GM23338 (cell line): Measurements from ENCODE around the gene SLC45A2. TPM values are rescaled to one million over a fixed set of nuclear protein-coding genes. Genes with fewer than 3 reads are reported as not detected.

Experiments used
- ATAC-seq: fragments of 200-7000 bp; cut with Tn5 transposase; 3 replicates; pipeline ENCODE4 v1.9.1; 2020
- DNase-seq: peaks from one replicate; pipeline ENCODE4 v3.0.0-alpha.2; 2015; ENCODE audit warnings: low spot score
- H2AFZ ChIP-seq: fragments of 200-600 bp; sonication (generic); 2 replicates; pipeline ENCODE4 v1.8.0; 2016; ENCODE audit warnings: antibody characterized with exemption, mild to moderate bottlenecking, moderate library complexity
- H3F3A ChIP-seq: fragments of 200-600 bp; sonication (generic); replicated peaks from 2 replicates; pipeline ENCODE4 v1.8.0; 2017; ENCODE audit warnings: antibody characterized with exemption, mixed run types, low read depth
- H3K27ac ChIP-seq: fragments of 200-600 bp; sonication (generic); 2 replicates; pipeline ENCODE4 v1.6.1; 2016; ENCODE audit warnings: low read depth
- H3K27me3 ChIP-seq: fragments of 200-600 bp; sonication (generic); 2 replicates; pipeline ENCODE4 v1.8.0; 2016; ENCODE audit warnings: mild to moderate bottlenecking, mixed run types, moderate library complexity; ENCODE audit not compliant: insufficient read depth
- H3K36me3 ChIP-seq: fragments of 200-600 bp; sonication (generic); 2 replicates; pipeline ENCODE4 v1.8.0; 2016; ENCODE audit warnings: mild to moderate bottlenecking; ENCODE audit not compliant: insufficient read depth
- H3K4me1 ChIP-seq: fragments of 200-600 bp; sonication (generic); 2 replicates; pipeline ENCODE4 v1.8.0; 2016; ENCODE audit warnings: mild to moderate bottlenecking, moderate library complexity; ENCODE audit not compliant: insufficient read depth
- H3K4me2 ChIP-seq: fragments of 200-600 bp; sonication (generic); 2 replicates; pipeline ENCODE4 v1.7.1; 2017; ENCODE audit warnings: mixed run types
- H3K4me3 ChIP-seq: fragments of 200-600 bp; sonication (generic); 2 replicates; pipeline ENCODE4 v1.6.1; 2016; ENCODE audit warnings: mixed run types
- H3K79me2 ChIP-seq: fragments of 200-600 bp; sonication (generic); replicated peaks from 2 replicates; pipeline ENCODE4 v1.8.0; 2017; ENCODE audit warnings: mild to moderate bottlenecking; ENCODE audit not compliant: insufficient read depth
- H3K9me2 ChIP-seq: fragments of 200-600 bp; sonication (generic); 2 replicates; pipeline ENCODE4 v1.8.0; 2017; ENCODE audit not compliant: insufficient read depth
- H4K20me1 ChIP-seq: fragments of 200-600 bp; sonication (generic); replicated peaks from 2 replicates; pipeline ENCODE4 v1.8.0; 2017; ENCODE audit warnings: mild to moderate bottlenecking; ENCODE audit not compliant: insufficient read depth
- H3K27ac Mint-ChIP-seq: 2 replicates; pipeline ENCODE4 v1.8.0; 2020; ENCODE audit warnings: inconsistent platforms, mild to moderate bottlenecking, moderate library complexity, mixed read lengths
- H3K27me3 Mint-ChIP-seq: 3 replicates; pipeline ENCODE4 v1.8.0; 2022; ENCODE audit warnings: low read depth, mild to moderate bottlenecking, moderate library complexity, mixed read lengths, inconsistent platforms; ENCODE audit not compliant: insufficient read depth, poor library complexity
- H3K36me3 Mint-ChIP-seq: 3 replicates; pipeline ENCODE4 v1.8.0; 2021; ENCODE audit warnings: low read depth, mild to moderate bottlenecking, inconsistent platforms, moderate library complexity, mixed read lengths
- H3K4me1 Mint-ChIP-seq: 3 replicates; pipeline ENCODE4 v1.8.0; 2020; ENCODE audit warnings: mild to moderate bottlenecking, inconsistent platforms, mixed read lengths
- H3K4me3 Mint-ChIP-seq: 3 replicates; pipeline ENCODE4 v1.8.0; 2021; ENCODE audit warnings: moderate library complexity, mild to moderate bottlenecking, inconsistent platforms, mixed read lengths
- H3K9me3 Mint-ChIP-seq: 3 replicates; pipeline ENCODE4 v1.8.0; 2020; ENCODE audit warnings: moderate library complexity, mild to moderate bottlenecking, inconsistent platforms, mixed read lengths
- CREB1 ChIP-seq: fragments of 250-450 bp; sonication (Bioruptor Pico); IDR thresholded peaks from 2 replicates; pipeline ENCODE4 v1.5.0; 2020; ENCODE audit warnings: low read depth, mild to moderate bottlenecking, moderate library complexity
- CTCF ChIP-seq, 2 experiments: fragments of 200-600 bp in 1 of 2; sonication (generic) in 1 of 2; conservative IDR thresholded peaks; 2 replicates each; pipeline versions ENCODE4 v1.5.1 to v1.6.1; 2016 to 2017; ENCODE audit warnings: antibody characterized with exemption in 2 of 2, low read depth in 2 of 2, mild to moderate bottlenecking in 2 of 2, moderate library complexity in 1 of 2
- ETS1 ChIP-seq: IDR thresholded peaks from 2 replicates; pipeline ENCODE4 v1.6.1; 2016; ENCODE audit warnings: antibody characterized with exemption
- EZH2 ChIP-seq: fragments of 200-600 bp; sonication (generic); IDR thresholded peaks from one replicate; pipeline ENCODE4 v1.8.0; 2017; ENCODE audit warnings: antibody characterized with exemption, mild to moderate bottlenecking, low read depth; ENCODE audit not compliant: unreplicated experiment
- EZH2phosphoT487 ChIP-seq: fragments of 200-600 bp; sonication (generic); IDR thresholded peaks from one replicate; pipeline ENCODE4 v1.8.1; 2018; ENCODE audit warnings: antibody characterized with exemption; ENCODE audit not compliant: unreplicated experiment
- JUNB ChIP-seq: IDR thresholded peaks from one replicate; pipeline ENCODE4 v1.6.1; 2016; ENCODE audit warnings: antibody characterized with exemption; ENCODE audit not compliant: unreplicated experiment
- NANOG ChIP-seq: IDR thresholded peaks from 2 replicates; pipeline ENCODE4 v1.6.1; 2016; ENCODE audit warnings: antibody characterized with exemption, borderline replicate concordance
- POLR2AphosphoS5 ChIP-seq: IDR thresholded peaks from 2 replicates; pipeline ENCODE4 v1.6.1; 2016; ENCODE audit warnings: antibody characterized with exemption, low read depth
- REST ChIP-seq: IDR thresholded peaks from one replicate; pipeline ENCODE4 v1.6.1; 2018; ENCODE audit warnings: antibody characterized with exemption; ENCODE audit not compliant: unreplicated experiment
- STAT1 ChIP-seq: IDR thresholded peaks from one replicate; pipeline ENCODE4 v1.6.1; 2016; ENCODE audit warnings: antibody characterized with exemption; ENCODE audit not compliant: unreplicated experiment
- ZNF114 ChIP-seq: fragments of 250-450 bp; sonication (Bioruptor Pico); IDR thresholded peaks from 2 replicates; pipeline ENCODE4 v1.5.0; 2020; ENCODE audit warnings: mild to moderate bottlenecking, moderate library complexity
- ZNF331 ChIP-seq: fragments of 250-450 bp; sonication (Bioruptor Pico); IDR thresholded peaks from 2 replicates; pipeline ENCODE4 v1.5.0; 2020; ENCODE audit warnings: low read depth, mild to moderate bottlenecking, moderate library complexity
- ZNF462 ChIP-seq: fragments of 250-450 bp; sonication (Bioruptor Pico); IDR thresholded peaks from 2 replicates; pipeline ENCODE4 v1.5.0; 2020; ENCODE audit warnings: mild to moderate bottlenecking, moderate library complexity
- polyA plus RNA-seq: library from polyadenylated mRNA; unstranded; fragments of >200 nt; fragmentation: Nextera tagmentation; extraction: Ambion mirVana; gene quantifications from 2 replicates; pipeline ENCODE4 v1.2.1, GENCODE V29; 2016
- total RNA-seq: library from RNA; depleted of rRNA; stranded (reverse); fragments of >200 nt; shearing (Covaris generic); gene quantifications from 2 replicates; pipeline ENCODE4 v1.2.3, GENCODE V29; 2014

SLC45A2 gene
- total and polyA plus RNA-seq, 2 experiments from 2014 or later = not detected

GRCh38 chr5:33964132-33964700 lies 20.3 kb downstream of the SLC45A2 start:
- Mint-ChIP-seq H3K9me3 (no peaks in the 10 kb centered on the region), H3K4me3 (no peak overlapping the region), H3K27ac (no peak overlapping the region), H3K36me3 (no peaks in the 10 kb centered on the region), H3K27me3 (no peaks in the 10 kb centered on the region), H3K4me1 (peaks cover 2% of the 10 kb centered on the region; the same call in 2 of the 3 replicates)
- Histone ChIP-seq H3K36me3 (no peaks in the 10 kb centered on the region), H4K20me1 (no peaks in the 10 kb centered on the region), H3K4me2 (no peak overlapping the region), H3F3A (no peaks in the 10 kb centered on the region; the same call in 1 of the 2 replicates), H3K79me2 (no peaks in the 10 kb centered on the region), H3K4me1 (no peaks in the 10 kb centered on the region; the same call in 1 of the 2 replicates), H3K9me2 (no peaks in the 10 kb centered on the region), H3K27ac (no peak overlapping the region), H3K4me3 (no peak overlapping the region), H3K27me3 (no peaks in the 10 kb centered on the region), H2AFZ (peak overlapping the region; percentile 16; the same call in 1 of the 2 replicates)
- no peak for DNase-seq
- no peak for ATAC-seq
- TF ChIP-seq STAT1 = no peak
- no peak for TF ChIP-seq ZNF114 (CRISPR knock-in tag)
- TF ChIP-seq CTCF (conservative IDR thresholded peaks at IDR 0.05; ENCODE audit: low read depth in 2 of 2) = no peak
- no peak for TF ChIP-seq JUNB
- TF ChIP-seq EZH2phosphoT487 = no peak
- TF ChIP-seq REST = no peak
- no peak for TF ChIP-seq ZNF331 (CRISPR knock-in tag)
- no peak for TF ChIP-seq NANOG
- TF ChIP-seq POLR2AphosphoS5 = no peak
- TF ChIP-seq EZH2 = no peak
- TF ChIP-seq ZNF462 (CRISPR knock-in tag) = no peak
- TF ChIP-seq CREB1 (CRISPR knock-in tag) = no peak
- no peak for TF ChIP-seq ETS1
